Panc1 (cell line): ENCODE results near the gene SLC6A6. TPM values are rescaled to one million over a fixed set of nuclear protein-coding genes. Genes with fewer than 3 reads are reported as not detected.

Experiments
- ATAC-seq: fragments of 200-7000 bp; cut with Tn5 transposase; 2 replicates; pipeline ENCODE4 v1.9.1; 2020; ENCODE audit warnings: mild to moderate bottlenecking, moderate library complexity
- BruUV-seq: library from RNA; stranded (reverse); fragments of 400-500 nt; replicated peaks from 2 replicates; lab custom pipeline; 2021; lab: Mats Ljungman, UMichigan
- CTCF ChIA-PET: fragments of 300-600 bp; sonication (Branson Sonifier 250); formaldehyde crosslinking; loops from one replicate; lab custom pipeline; 2022; ENCODE audit warnings: antibody characterized with exemption; lab: Charles Lee
- POLR2A ChIA-PET: fragments of 300-600 bp; sonication (Branson Sonifier 250); formaldehyde crosslinking; loops from one replicate; lab custom pipeline; 2022; ENCODE audit warnings: antibody characterized with exemption; lab: Charles Lee
- DNase-seq: peaks from one replicate; pipeline ENCODE4 v3.0.0-alpha.2; 2010; ENCODE audit warnings: low read depth, low spot score
- H3K27ac ChIP-seq: 2 replicates; pipeline ENCODE4 v1.5.1; 2011; ENCODE audit warnings: mild to moderate bottlenecking, low read length, inconsistent platforms
- H3K27me3 ChIP-seq: fragments of 200-500 bp; sonication (Bioruptor generic); 2 replicates; pipeline ENCODE4 v1.6.0; 2014; ENCODE audit warnings: low read length, inconsistent platforms; ENCODE audit not compliant: control insufficient read depth, insufficient read depth
- H3K36me3 ChIP-seq: fragments of 200-500 bp; sonication (Bioruptor generic); 2 replicates; pipeline ENCODE4 v1.5.1; 2014; ENCODE audit warnings: inconsistent platforms, mild to moderate bottlenecking, low read length, moderate library complexity; ENCODE audit not compliant: control insufficient read depth, insufficient read depth
- H3K4me1 ChIP-seq: 2 replicates; pipeline ENCODE4 v1.5.1; 2011; ENCODE audit warnings: inconsistent platforms, mild to moderate bottlenecking, low read length, moderate library complexity; ENCODE audit not compliant: control insufficient read depth, insufficient read depth
- H3K4me3 ChIP-seq, 2 experiments: 2 replicates each; pipeline ENCODE4 v1.5.1; 2011 to 2012; ENCODE audit warnings: low read depth in 2 of 2, low read length in 2 of 2, mild to moderate bottlenecking in 2 of 2, inconsistent platforms in 1 of 2, moderate library complexity in 1 of 2
- H3K9me3 ChIP-seq: fragments of 200-500 bp; sonication (Bioruptor generic); 2 replicates; pipeline ENCODE4 v1.5.1; 2014; ENCODE audit warnings: low read depth, mild to moderate bottlenecking, inconsistent platforms, low read length, moderate library complexity; ENCODE audit not compliant: control insufficient read depth, insufficient read depth
- POLR2AphosphoS5 ChIP-seq: IDR thresholded peaks from 2 replicates; pipeline ENCODE4 v1.6.1; 2012; ENCODE audit warnings: mild to moderate bottlenecking, low read depth, low read length, moderate library complexity
- SIN3A ChIP-seq: IDR thresholded peaks from 2 replicates; pipeline ENCODE4 v1.6.1; 2012; ENCODE audit warnings: low read depth, mild to moderate bottlenecking, low read length, moderate library complexity, borderline replicate concordance; ENCODE audit not compliant: insufficient read depth
- TCF7L2 ChIP-seq: IDR thresholded peaks from 2 replicates; pipeline ENCODE4 v1.6.1; 2011; ENCODE audit warnings: mild to moderate bottlenecking, low read depth, low read length, inconsistent platforms
- in situ Hi-C: cut with HindIII; loops from 2 replicates; pipeline ENCODE4 v1.10.0; 2016; ENCODE audit warnings: low sequenced_read_pairs, low pct_unique_long_range_greater_than_20kb
- intact Hi-C: fragments of 100-400 bp; cut with micrococcal nuclease; formaldehyde crosslinking; loops from one replicate; pipeline ENCODE4 v1.10.0; 2022; ENCODE audit not compliant: unreplicated experiment
- total RNA-seq: library from RNA; stranded (reverse); gene quantifications from one replicate; pipeline ENCODE4 v1.2.1, GENCODE V29; 2021; ENCODE audit not compliant: unreplicated experiment
- TF ChIP-seq, protein P1 (sequence below), 2 experiments: IDR thresholded peaks; 2 replicates each; pipeline ENCODE4 v1.6.1; 2011 to 2012; ENCODE audit warnings: low read depth in 2 of 2, control low read depth in 1 of 2, low read length in 1 of 2, mild to moderate bottlenecking in 1 of 2, moderate library complexity in 1 of 2; ENCODE audit not compliant: insufficient read depth in 1 of 2
- TF ChIP-seq, protein P2 (sequence below): fragments of 450-650 bp; IDR thresholded peaks from 2 replicates; pipeline ENCODE4 v1.5.1; 2017; ENCODE audit warnings: mild to moderate bottlenecking

Gene SLC6A6
- total RNA-seq, 1 experiment from 2014 or later, result 61.0 TPM

DNA sequence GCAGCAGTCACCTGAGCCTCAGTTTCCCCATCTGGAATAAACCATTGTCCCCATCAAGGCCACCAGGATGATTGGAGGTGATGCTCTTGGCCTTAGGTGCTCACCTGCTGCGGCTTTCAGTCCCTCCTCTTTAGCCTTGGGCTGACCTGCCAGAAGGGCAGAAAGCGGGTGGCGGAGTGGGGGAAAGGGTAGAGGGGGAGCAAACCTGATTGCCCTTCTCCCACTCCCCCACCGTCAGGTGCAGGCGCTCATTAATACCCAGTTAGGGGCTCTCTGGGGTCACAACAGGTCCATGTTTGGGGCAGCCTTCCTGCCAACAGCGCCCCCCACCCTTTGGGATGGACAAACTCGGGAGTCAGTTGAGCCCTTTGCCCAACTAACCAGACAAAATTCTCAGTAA, 87.2 kb downstream of the SLC6A6 start:
- CTCF ChIA-PET, result no interaction called here
- intact Hi-C loops, result no loop called here
- no peak overlapping the region for H3K27ac ChIP-seq
- BruUV-seq, result no TSS peak
- H3K9me3 ChIP-seq, result no peaks in the 10 kb centered on the region
- H3K27me3 ChIP-seq, result no peaks in the 10 kb centered on the region
- ATAC-seq (no peak), DNase-seq (no peak)
- POLR2A ChIA-PET, result no interaction called here
- no peaks in the 10 kb centered on the region for H3K4me1 ChIP-seq
- TF ChIP-seq, protein P1, sequence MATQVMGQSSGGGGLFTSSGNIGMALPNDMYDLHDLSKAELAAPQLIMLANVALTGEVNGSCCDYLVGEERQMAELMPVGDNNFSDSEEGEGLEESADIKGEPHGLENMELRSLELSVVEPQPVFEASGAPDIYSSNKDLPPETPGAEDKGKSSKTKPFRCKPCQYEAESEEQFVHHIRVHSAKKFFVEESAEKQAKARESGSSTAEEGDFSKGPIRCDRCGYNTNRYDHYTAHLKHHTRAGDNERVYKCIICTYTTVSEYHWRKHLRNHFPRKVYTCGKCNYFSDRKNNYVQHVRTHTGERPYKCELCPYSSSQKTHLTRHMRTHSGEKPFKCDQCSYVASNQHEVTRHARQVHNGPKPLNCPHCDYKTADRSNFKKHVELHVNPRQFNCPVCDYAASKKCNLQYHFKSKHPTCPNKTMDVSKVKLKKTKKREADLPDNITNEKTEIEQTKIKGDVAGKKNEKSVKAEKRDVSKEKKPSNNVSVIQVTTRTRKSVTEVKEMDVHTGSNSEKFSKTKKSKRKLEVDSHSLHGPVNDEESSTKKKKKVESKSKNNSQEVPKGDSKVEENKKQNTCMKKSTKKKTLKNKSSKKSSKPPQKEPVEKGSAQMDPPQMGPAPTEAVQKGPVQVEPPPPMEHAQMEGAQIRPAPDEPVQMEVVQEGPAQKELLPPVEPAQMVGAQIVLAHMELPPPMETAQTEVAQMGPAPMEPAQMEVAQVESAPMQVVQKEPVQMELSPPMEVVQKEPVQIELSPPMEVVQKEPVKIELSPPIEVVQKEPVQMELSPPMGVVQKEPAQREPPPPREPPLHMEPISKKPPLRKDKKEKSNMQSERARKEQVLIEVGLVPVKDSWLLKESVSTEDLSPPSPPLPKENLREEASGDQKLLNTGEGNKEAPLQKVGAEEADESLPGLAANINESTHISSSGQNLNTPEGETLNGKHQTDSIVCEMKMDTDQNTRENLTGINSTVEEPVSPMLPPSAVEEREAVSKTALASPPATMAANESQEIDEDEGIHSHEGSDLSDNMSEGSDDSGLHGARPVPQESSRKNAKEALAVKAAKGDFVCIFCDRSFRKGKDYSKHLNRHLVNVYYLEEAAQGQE (IDR thresholded peaks at IDR 0.05; ENCODE audit: insufficient read depth in 1 of 2, low read depth in 2 of 2, low read length in 1 of 2), result no peak
- no peak for TF ChIP-seq SIN3A
- TF ChIP-seq, protein P2, sequence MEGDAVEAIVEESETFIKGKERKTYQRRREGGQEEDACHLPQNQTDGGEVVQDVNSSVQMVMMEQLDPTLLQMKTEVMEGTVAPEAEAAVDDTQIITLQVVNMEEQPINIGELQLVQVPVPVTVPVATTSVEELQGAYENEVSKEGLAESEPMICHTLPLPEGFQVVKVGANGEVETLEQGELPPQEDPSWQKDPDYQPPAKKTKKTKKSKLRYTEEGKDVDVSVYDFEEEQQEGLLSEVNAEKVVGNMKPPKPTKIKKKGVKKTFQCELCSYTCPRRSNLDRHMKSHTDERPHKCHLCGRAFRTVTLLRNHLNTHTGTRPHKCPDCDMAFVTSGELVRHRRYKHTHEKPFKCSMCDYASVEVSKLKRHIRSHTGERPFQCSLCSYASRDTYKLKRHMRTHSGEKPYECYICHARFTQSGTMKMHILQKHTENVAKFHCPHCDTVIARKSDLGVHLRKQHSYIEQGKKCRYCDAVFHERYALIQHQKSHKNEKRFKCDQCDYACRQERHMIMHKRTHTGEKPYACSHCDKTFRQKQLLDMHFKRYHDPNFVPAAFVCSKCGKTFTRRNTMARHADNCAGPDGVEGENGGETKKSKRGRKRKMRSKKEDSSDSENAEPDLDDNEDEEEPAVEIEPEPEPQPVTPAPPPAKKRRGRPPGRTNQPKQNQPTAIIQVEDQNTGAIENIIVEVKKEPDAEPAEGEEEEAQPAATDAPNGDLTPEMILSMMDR, result no peak
- no peak for TF ChIP-seq TCF7L2
- no peak for TF ChIP-seq POLR2AphosphoS5
- H3K36me3 ChIP-seq, result peaks cover 4% of the 10 kb centered on the region; the same call in 1 of the 2 replicates
- in situ Hi-C loops, result no loop called here
- no peak overlapping the region for H3K4me3 ChIP-seq

DNA sequence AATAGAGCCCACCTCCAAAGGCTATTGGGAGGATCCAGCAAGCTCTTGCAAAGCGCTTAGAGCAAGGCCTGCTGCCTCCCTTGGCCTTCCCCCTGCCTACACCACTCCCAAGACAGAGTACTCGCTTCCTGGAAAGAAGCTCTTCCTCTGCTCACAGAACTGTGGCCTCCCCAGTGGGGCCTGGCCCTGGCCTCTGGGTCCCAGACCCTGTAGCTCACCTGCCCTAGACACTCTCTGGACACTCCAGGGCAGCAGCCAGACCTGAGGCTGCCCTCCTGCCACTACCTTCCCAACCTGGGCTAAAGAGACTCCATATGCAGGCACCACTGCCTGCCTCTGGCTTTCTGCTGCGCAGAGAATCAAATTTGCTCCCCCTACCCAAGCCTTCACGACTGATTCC, 87.8 kb downstream of the SLC6A6 start:
- intact Hi-C loops, result no loop called here
- Histone ChIP-seq H3K36me3 (peaks cover 4% of the 10 kb centered on the region; the same call in 1 of the 2 replicates), H3K4me1 (no peaks in the 10 kb centered on the region), H3K4me3 (no peak overlapping the region), H3K9me3 (no peaks in the 10 kb centered on the region), H3K27ac (no peak overlapping the region), H3K27me3 (no peaks in the 10 kb centered on the region)
- in situ Hi-C loops, result no loop called here
- no TSS peak for BruUV-seq
- ChIA-PET POLR2A (no interaction called here), CTCF (no interaction called here)
- DNase-seq (no peak), ATAC-seq (no peak)
- TF ChIP-seq, protein P2, result no peak
- TF ChIP-seq SIN3A, result no peak
- no peak for TF ChIP-seq TCF7L2
- TF ChIP-seq, protein P1 (IDR thresholded peaks at IDR 0.05; ENCODE audit: insufficient read depth in 1 of 2, low read depth in 2 of 2, low read length in 1 of 2), result no peak
- no peak; the same call in 1 of the 2 replicates for TF ChIP-seq POLR2AphosphoS5
